K562 (cell line): ENCODE measurements around the gene COL1A1. TPM values are rescaled to one million over a fixed set of nuclear protein-coding genes. Genes with fewer than 3 reads are reported as not detected.

Experiments
- ATAC-seq: fragments of 200-7000 bp; cut with Tn5 transposase; 3 replicates; pipeline ENCODE4 v1.9.1; 2020; ENCODE audit warnings: moderate library complexity
- BruUV-seq: library from RNA; stranded (reverse); fragments of 400-500 nt; replicated peaks from 2 replicates; lab custom pipeline; 2021; lab: Mats Ljungman, UMichigan
- CTCF ChIA-PET: fragments of 300-600 bp; formaldehyde crosslinking; extraction: SDS; loops from one replicate; lab custom pipeline; 2021; ENCODE audit warnings: low intra/inter-chr PET ratio; lab: Yijun Ruan, JAX
- POLR2A ChIA-PET: fragments of 300-600, 350-650 bp; sonication (Branson Sonifier 250); formaldehyde crosslinking; extraction: SDS; loops from one replicate; lab custom pipeline; 2021; ENCODE audit warnings: antibody characterized with exemption, inconsistent platforms; lab: Yijun Ruan, JAX
- DNase-seq, 4 experiments: peaks; one replicate each; pipeline versions ENCODE4 v3.0.0 to v3.0.0-alpha.2; 2011 to 2018; ENCODE audit warnings: low spot score in 3 of 4, mixed read lengths in 3 of 4; ENCODE audit errors: extremely low read depth in 1 of 4
- FAIRE-seq: peaks from 2 replicates; lab custom pipeline; 2011; peaks lifted over from hg19 to GRCh38; lab: Jason Lieb, UNC
- H2AFZ ChIP-seq: 2 replicates; pipeline ENCODE4 v1.6.0; 2011; ENCODE audit warnings: low read depth, low read length, control low read depth, inconsistent platforms
- H3K27ac ChIP-seq: fragments of 200-600 bp; 3 replicates; pipeline ENCODE4 v1.8.0; 2011; ENCODE audit warnings: low read depth, mild to moderate bottlenecking, control low read depth, inconsistent platforms, low read length, moderate library complexity, mixed read lengths; ENCODE audit errors: extremely low read depth
- H3K27me3 ChIP-seq, 2 experiments: fragments of 300-600 bp in 1 of 2; 2 replicates in 1 of 2; 3 replicates in 1 of 2; pipeline versions ENCODE4 v1.6.0 to v1.8.0; 2011; ENCODE audit warnings: inconsistent platforms in 2 of 2, low read length in 2 of 2, mild to moderate bottlenecking in 1 of 2, mixed read lengths in 1 of 2, moderate library complexity in 1 of 2; ENCODE audit not compliant: control insufficient read depth in 2 of 2, insufficient read depth in 2 of 2
- H3K36me3 ChIP-seq: fragments of 300-600 bp; 3 replicates; pipeline ENCODE4 v1.8.0; 2011; ENCODE audit warnings: mild to moderate bottlenecking, low read length, inconsistent platforms; ENCODE audit not compliant: control insufficient read depth, insufficient read depth
- H3K4me1 ChIP-seq, 2 experiments: fragments of 200-600 bp in 1 of 2; replicated peaks in 1 of 2; 2 replicates in 1 of 2; 3 replicates in 1 of 2; pipeline versions ENCODE4 v1.5.1 to v1.8.0; 2011; ENCODE audit warnings: inconsistent platforms in 2 of 2, low read length in 2 of 2, mild to moderate bottlenecking in 1 of 2, mixed read lengths in 1 of 2, moderate library complexity in 1 of 2; ENCODE audit not compliant: control insufficient read depth in 2 of 2, insufficient read depth in 2 of 2
- H3K4me2 ChIP-seq: 2 replicates; pipeline ENCODE4 v1.6.1; 2011; ENCODE audit warnings: low read length, control low read depth, inconsistent platforms, mixed read lengths; ENCODE audit not compliant: insufficient read depth
- H3K4me3 ChIP-seq: fragments of 200-600 bp; sonication (generic), shearing (Covaris generic); 2 replicates; pipeline ENCODE4 v1.5.1; 2016; ENCODE audit warnings: control low read depth, inconsistent platforms
- H3K79me2 ChIP-seq: fragments of 200-600 bp; 3 replicates; pipeline ENCODE4 v1.8.0; 2011; ENCODE audit warnings: low read length, inconsistent platforms; ENCODE audit not compliant: control insufficient read depth, insufficient read depth
- H3K9ac ChIP-seq, 2 experiments: 2 replicates each; pipeline versions ENCODE4 v1.6.0 to v1.6.1; 2011; ENCODE audit warnings: low read depth in 2 of 2, low read length in 2 of 2, control low read depth in 1 of 2, inconsistent platforms in 1 of 2, mild to moderate bottlenecking in 1 of 2, mixed read lengths in 1 of 2; ENCODE audit not compliant: insufficient read depth in 1 of 2
- H3K9me1 ChIP-seq: one replicate; pipeline ENCODE4 v1.6.0; 2011; ENCODE audit warnings: inconsistent platforms, mild to moderate bottlenecking, low read length, moderate library complexity; ENCODE audit not compliant: control insufficient read depth, insufficient read depth
- H3K9me3 ChIP-seq: replicated peaks from 2 replicates; pipeline ENCODE4 v1.5.1; 2011; ENCODE audit warnings: low read depth, low read length, inconsistent platforms; ENCODE audit not compliant: control insufficient read depth, insufficient read depth
- H4K20me1 ChIP-seq: replicated peaks from 2 replicates; pipeline ENCODE4 v1.6.1; 2011; ENCODE audit warnings: low read length, inconsistent platforms, mixed read lengths; ENCODE audit not compliant: control insufficient read depth, insufficient read depth
- XRCC5 ChIP-seq: fragments of 200-400 bp; formaldehyde crosslinking; IDR thresholded peaks from 2 replicates; pipeline ENCODE4 v1.6.1; 2017; ENCODE audit warnings: low read depth, mild to moderate bottlenecking, low read length
- WGBS: fragments of 100-300 bp; shearing (Covaris generic); methylation state at CpG from one replicate; pipeline ENCODE4 v1.1.6; 2016; ENCODE audit warnings: low coverage, mixed read lengths; ENCODE audit not compliant: insufficient coverage; ENCODE audit errors: missing lambda C conversion rate; 5-methylcytosine and 5-hydroxymethylcytosine counted together
- in situ Hi-C: fragments of 300-500 bp; cut with MboI; formaldehyde crosslinking; loops from 4 replicates; pipeline ENCODE4 v1.15.0; 2018; ENCODE audit warnings: inconsistent platforms, mixed read lengths
- intact Hi-C: fragments of 100-400 bp; cut with micrococcal nuclease; formaldehyde crosslinking; loops from 2 replicates; pipeline ENCODE4 v1.14.2; 2022
- polyA plus RNA-seq, 8 experiments: library from polyadenylated mRNA; depleted of rRNA in 4 of 8; stranded (reverse) in 5 of 8; unstranded in 3 of 8; fragments of >200 nt; fragmentation: Nextera tagmentation in 2 of 8; fragmentation: Illumina TruSeq in 1 of 8; extraction: Ambion mirVana in 2 of 8; extraction: Trizol in 1 of 8; gene quantifications; 2 replicates each; pipeline versions ENCODE4 v1.2.1 to v1.2.3, GENCODE V29; 2011 to 2014; ENCODE audit warnings: inconsistent platforms in 1 of 8, missing spikeins in 1 of 8
- total RNA-seq, 7 experiments: library from RNA; depleted of rRNA in 6 of 7; stranded (reverse); fragments of >200 nt in 6 of 7; fragmentation: Illumina TruSeq in 2 of 7; extraction: Trizol in 2 of 7; gene quantifications; 2 replicates each; pipeline versions ENCODE4 v1.2.1 to v1.2.3, GENCODE V29; 2011 to 2021; ENCODE audit warnings: low replicate concordance in 1 of 7
- TF ChIP-seq, protein P1 (sequence below): IDR thresholded peaks from 2 replicates; pipeline ENCODE4 v1.6.1; 2016; ENCODE audit warnings: missing genetic modification characterization, missing compliant biosample characterization

Gene COL1A1
- total and polyA plus RNA-seq, 9 of the 15 experiments (the other 6 are each of a cell fraction or from before 2014, with no cell fraction given) = 0.04 to 3.4 (median 0.18) TPM

DNA sequence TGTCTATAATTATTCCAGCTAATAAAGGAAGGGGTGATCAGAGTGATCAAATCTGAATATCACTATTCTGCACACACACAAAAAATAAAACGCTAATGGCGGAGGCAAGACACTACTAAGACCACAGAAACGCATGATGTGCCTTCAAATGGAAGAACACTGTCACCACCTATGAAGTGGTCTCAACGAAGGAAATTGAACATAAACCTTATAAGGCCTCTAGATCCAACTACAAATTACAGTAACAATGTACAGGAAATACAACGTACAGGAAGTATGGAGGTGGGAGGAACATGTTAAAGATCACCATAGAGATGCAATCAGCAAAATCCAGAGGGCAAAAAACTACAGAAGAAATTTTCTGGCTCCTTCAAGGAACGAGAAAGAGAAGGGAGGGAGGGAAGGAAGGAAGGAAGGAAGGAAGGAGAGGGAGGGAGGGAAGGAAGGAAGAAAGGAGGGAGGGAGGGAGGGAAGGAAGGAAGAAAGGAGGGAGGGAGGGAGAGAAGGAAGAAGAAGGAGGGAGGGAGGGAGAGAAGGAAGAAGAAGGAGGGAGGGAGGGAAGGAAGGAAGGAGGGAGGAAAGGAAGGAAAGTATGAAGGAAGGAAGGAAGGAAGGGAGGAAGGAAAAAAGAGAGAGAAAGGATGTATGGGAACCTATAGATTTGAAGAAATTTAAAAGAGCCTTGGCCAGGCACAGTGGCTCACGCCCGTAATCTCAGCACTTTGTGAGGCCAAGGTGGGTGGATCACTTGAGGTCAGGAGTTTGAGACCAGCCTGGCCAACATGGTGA, 38.8 kb downstream of the COL1A1 start:
- no peak for TF ChIP-seq XRCC5
- TF ChIP-seq, protein P1, sequence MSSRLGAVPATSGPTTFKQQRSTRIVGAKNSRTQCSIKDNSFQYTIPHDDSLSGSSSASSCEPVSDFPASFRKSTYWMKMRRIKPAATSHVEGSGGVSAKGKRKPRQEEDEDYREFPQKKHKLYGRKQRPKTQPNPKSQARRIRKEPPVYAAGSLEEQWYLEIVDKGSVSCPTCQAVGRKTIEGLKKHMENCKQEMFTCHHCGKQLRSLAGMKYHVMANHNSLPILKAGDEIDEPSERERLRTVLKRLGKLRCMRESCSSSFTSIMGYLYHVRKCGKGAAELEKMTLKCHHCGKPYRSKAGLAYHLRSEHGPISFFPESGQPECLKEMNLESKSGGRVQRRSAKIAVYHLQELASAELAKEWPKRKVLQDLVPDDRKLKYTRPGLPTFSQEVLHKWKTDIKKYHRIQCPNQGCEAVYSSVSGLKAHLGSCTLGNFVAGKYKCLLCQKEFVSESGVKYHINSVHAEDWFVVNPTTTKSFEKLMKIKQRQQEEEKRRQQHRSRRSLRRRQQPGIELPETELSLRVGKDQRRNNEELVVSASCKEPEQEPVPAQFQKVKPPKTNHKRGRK (tag) = peak; percentile 77
- Histone ChIP-seq H2AFZ (no peak overlapping the region; the same call in 1 of the 2 replicates), H3K79me2 (no peaks in the 10 kb centered on the region), H3K4me1 (peaks cover 10 to 25% of the 10 kb centered on the region in 2 experiments; a peak in 3 of 5 replicates), H3K9ac (no peak overlapping the region), H3K27me3 (no peaks in the 10 kb centered on the region), H3K36me3 (no peaks in the 10 kb centered on the region), H3K4me3 (no peak overlapping the region), H3K4me2 (no peak overlapping the region), H4K20me1 (no peaks in the 10 kb centered on the region; the same call in 1 of the 2 replicates), H3K27ac (no peak overlapping the region), H3K9me3 (no peaks in the 10 kb centered on the region), H3K9me1 (no peaks in the 10 kb centered on the region)
- DNase-seq (no peak), ATAC-seq (no peak), FAIRE-seq (peak; percentile 26)
- POLR2A ChIA-PET = no interaction called here
- CTCF ChIA-PET = no interaction called here
- 30% methylated on average over 8 of the region's 8 CpGs for WGBS
- in situ Hi-C loops = no loop called here
- intact Hi-C loops = no loop called here
- no TSS peak for BruUV-seq
